CD1c-positive myeloid dendritic cell (primary cell): ENCODE data around the gene HMGB4.

Source experiments
- DNase-seq: peaks from one replicate; pipeline ENCODE4 v3.0.0-alpha.2; 2016; ENCODE audit errors: extremely low spot score

Gene HMGB4

GRCh38 chr1:33863779-33864178 is at the start of gene HMGB4:
Gene HMGB4 (plus strand): TSS chr1:33864079. CDS start chr1:33864192, 113 bp downstream.
- no peak for DNase-seq

DNA sequence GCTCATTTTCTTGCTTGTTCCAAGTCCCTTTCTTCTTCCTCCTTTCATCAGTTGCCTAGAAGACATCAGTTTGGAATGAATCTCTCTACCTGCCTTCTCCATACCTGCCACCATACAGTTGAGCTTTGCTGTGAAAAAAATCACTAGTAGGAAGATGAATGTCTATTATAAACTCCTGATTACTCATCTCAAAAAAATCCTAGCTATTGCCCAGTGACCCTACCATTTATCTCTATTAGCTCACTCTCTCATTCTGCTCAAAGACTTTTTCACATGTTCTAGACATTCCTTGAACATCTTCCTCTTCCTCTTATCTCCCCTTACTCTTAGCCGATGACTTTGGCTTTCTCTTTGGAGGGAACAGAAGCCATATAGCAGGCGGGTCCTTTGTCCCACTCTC is 49.7 kb upstream of the HMGB4 start:
- DNase-seq, result no peak

GRCh38 chr1:33815061-33815460 is 48.8 kb upstream of the HMGB4 start:
- no peak for DNase-seq

DNA sequence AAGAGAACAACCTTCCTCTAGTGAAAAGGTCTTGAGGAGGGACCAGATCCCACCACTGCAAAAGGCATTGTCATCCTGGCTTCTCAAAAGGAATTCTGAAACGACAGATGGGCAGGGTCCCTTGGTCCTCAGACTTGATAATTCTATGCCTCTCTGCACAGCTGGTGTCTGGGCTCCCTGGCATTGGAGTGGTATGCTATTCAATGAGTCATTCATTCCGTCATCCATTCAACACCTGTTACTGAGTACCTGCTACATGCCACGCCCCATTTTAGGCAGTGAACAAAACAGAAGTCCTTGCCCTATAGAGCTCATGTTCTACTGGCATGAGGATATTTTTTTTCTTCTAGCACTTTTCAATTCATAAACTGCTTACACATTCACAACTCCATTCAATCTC is 45.8 kb upstream of the HMGB4 start:
- DNase-seq, result no peak

DNA sequence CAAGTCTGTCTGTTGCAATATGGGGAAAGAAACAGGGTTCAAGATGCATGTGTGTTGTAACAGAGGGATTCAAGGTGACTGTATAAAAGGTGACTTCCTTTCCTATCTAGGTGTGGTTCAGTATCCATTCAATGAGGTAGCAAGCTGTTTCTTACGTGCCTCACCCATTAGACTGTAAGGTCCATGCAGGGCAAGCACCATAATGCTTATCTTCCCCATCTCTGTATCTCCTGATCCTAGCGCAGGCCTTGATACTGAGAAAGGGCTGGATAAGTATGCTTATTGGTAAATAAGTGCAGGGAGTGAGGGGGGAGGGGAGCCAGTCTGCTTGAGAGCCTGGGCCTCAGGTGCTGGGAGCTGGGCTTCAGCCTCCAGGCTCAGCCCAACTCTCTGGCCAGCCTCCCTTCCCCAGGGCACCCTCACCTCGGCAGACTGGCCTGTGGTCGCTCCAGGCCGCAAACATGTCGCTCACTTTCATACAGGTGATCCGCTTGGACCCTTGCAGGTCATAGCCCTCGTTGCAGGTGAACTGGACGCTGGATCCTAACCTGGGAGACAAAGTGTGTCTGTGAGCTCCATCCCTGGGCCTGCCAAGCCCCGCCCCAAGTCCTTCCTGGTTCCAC is 44.5 kb upstream of the HMGB4 start:
- no peak for DNase-seq

- no peak for DNase-seq
These were observed 44.0 kb upstream of the HMGB4 start for GRCh38 chr1:33819913-33820311.

DNA sequence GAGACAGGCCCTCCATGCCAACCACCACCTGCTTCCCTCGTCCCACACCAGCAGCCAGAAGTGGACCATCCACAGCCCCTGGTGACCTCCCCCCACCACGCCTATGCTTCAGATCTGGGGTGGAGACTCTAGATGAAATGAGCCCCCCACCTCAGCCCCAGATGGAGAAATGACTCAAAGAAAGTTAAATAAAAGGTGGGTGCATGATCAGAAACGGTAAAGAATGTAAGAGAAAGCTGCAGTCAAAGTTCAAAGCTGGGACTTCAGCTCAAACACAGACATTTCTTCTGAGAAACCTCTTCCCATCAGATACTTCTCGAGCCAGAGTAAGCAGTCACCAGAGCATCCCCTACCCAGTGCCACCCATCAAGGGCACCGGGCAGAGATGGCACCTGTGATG is 43.1 kb upstream of the HMGB4 start:
- DNase-seq, result no peak

GRCh38 chr1:33821291-33821690 is 42.6 kb upstream of the HMGB4 start:
- DNase-seq, result no peak

GRCh38 chr1:33822396-33822795 is 41.5 kb upstream of the HMGB4 start:
- no peak for DNase-seq

- no peak for DNase-seq
These were observed 40.5 kb upstream of the HMGB4 start for GRCh38 chr1:33823401-33823800.

- no peak for DNase-seq
These were observed 40.0 kb upstream of the HMGB4 start for GRCh38 chr1:33823830-33824229.

DNA sequence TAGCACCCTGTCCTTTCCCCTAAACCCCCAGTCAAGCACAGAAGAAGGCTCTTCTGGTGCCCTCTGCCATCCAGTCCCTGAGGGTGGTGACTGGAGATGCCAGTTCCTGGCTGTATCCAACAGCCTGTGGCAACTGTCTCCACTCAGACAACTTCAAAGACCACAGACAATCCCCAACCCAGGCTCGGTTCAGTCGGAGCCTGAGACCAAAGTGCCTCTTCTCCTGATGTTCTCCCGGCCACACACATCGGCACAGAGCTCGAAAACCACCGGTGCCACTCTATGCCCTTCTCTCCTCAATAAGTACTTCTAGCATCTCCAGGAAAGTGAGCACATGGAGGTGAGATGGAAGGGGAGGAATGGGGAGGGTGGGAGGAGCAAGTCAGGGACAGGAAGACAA is 39.6 kb upstream of the HMGB4 start:
- DNase-seq, result no peak

GRCh38 chr1:33824971-33825370 is 38.9 kb upstream of the HMGB4 start:
- DNase-seq, result no peak

DNA sequence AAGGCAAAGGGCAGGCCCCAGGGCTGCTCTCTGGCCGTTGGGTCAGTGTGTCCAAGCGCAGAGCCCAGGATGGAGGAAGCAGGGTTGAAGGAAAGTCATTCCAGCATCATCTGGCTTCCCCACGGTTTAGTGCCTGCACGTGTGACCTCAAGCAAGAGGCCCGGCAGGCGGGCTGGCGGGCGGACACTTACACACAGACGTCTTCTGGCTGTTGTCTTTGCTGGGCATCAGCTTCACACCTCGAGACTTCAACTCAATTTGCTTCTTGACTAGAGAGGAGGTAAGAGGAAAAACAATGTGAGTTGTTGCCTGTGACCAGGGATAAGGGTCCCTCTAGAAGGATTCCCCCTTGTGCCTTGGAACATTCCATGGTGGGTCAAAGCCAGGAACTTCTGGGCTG is 38.4 kb upstream of the HMGB4 start:
- no peak for DNase-seq

GRCh38 chr1:33826311-33826710 is 37.6 kb upstream of the HMGB4 start:
- DNase-seq, result no peak

GRCh38 chr1:33826711-33827110 is 37.2 kb upstream of the HMGB4 start:
- DNase-seq, result no peak

DNA sequence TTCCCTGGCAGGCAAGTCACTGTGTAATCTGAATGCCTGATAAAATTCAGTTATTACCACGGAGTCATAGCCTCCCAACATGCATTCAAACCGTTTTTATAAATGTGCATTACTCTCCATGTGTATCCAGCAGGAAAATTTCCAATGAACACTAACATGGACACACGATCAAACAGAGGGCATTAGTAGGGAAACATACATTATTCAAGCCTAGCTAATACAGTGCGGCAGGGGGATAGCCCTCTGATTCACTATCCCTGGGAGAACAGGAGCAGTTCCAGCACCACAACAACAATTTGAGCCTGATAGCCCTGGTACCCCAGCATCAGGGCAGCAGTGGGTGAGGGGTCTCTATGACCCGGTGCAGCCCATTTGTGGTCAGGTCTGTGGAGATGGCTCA is 35.8 kb upstream of the HMGB4 start:
- no peak for DNase-seq

DNA sequence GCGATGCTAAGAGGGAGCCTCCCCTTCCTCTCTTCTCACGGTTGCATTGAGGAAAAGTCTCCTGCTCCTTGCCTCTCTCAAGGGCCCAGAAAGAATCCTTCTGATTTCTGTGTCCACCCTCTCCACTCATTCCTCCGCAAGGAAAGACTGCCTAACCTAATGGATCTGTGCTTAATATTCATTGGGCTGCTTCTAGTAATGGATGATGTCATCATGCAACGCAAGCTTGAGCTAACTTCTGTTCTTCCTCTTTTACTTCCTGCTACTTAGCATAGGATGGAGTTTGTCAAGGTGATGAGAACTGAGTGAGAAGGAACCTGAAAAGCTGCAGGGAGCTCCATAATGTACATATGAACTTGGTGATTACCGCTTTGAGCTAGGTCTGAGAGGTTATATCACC is 35.2 kb upstream of the HMGB4 start:
- DNase-seq, result no peak

DNA sequence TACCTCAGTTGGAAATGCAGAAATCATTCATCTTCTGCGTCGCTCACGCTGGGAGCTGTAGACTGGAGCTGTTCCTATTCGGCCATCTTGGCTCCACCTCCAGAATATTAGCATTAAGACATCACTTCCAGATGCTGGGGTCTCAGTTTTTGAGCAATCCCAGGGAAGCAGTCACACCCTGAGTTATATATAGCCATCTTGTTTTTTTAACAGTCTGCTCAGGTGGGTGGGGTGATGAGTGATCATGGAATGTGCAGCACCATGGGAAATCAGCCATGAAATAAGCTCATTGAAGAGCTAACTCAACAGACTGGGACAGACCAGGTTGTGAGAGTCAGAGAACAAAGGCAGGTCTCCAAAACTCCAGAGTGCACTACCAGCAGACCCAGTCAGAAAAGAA is 27.0 kb upstream of the HMGB4 start:
- no peak for DNase-seq

- no peak for DNase-seq
These were observed 26.2 kb upstream of the HMGB4 start for GRCh38 chr1:33837635-33838034.

DNA sequence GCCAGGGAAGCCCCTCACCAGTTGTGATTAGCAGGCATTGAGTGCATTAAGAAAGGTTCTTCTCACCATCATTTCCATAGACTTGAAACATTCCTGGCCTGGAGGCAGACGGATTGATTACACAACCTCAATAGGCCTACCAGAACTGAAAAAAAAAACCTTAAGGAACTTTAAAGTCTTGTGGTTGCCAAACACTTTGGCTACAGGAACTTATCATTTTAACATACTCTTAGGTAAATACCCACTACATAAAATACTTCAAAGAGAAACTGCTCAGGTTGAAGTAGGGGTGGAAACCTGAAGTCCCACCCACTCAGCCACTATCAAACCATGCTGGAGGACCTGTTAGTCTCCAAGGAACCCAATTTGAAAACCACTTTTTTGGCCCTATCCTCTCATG is 22.4 kb upstream of the HMGB4 start:
- DNase-seq, result no peak

- DNase-seq, result no peak
These were observed 21.5 kb upstream of the HMGB4 start for GRCh38 chr1:33842348-33842747.

DNA sequence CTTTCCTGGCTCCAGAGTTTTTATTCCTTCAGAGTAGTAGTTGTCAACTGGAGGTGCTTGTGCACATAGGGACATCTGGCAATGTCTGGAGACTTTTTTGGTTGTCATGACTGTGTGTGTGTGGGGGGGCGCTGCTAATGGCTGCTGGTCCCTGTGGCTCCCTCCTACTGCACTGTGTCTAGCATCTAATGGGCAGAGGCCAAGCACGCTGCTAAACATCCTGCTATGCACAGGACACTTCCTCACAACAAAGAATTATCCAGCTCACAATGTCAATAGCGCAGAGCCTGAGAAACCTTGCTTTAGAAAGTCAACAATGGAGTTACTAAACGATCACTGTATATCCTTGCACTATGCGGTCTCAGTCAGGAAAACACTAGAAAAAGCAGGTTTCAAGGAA is 19.7 kb upstream of the HMGB4 start:
- no peak for DNase-seq

- DNase-seq, result no peak
These were observed 17.0 kb upstream of the HMGB4 start for GRCh38 chr1:33846861-33847260.
